ENCODE measurements around the gene ABCC10.

ABCC10 gene

GRCh38 chr6:43488667-43489276 lies 61.4 kb downstream of the ABCC10 start:
- TF ChIP-seq CTCF (IDR thresholded peaks at IDR 0.05; ENCODE audit: low read depth, low read length, poor library complexity, severe bottlenecking) (no peak), EZH2phosphoT487 (IDR thresholded peaks at IDR 0.05; ENCODE audit: borderline replicate concordance, low read length) (no peak)
- Histone ChIP-seq H3F3A (ENCODE audit: control insufficient read depth, insufficient read depth) (no peaks in the 10 kb centered on the region), H3K4me1 (ENCODE audit: control insufficient read depth, low read length) (no peaks in the 10 kb centered on the region), H3K9me3 (ENCODE audit: control insufficient read depth, insufficient read depth, low read length) (no peaks in the 10 kb centered on the region), H4K20me1 (ENCODE audit: control insufficient read depth, insufficient read depth, low read depth, low read length) (no peaks in the 10 kb centered on the region), H3K27me3 (ENCODE audit: control insufficient read depth, low read length) (no peaks in the 10 kb centered on the region), H3K27ac (ENCODE audit: low read depth, low read length) (no peak overlapping the region), H3K9me2 (replicated peaks; ENCODE audit: control insufficient read depth, low read length) (no peaks in the 10 kb centered on the region), H3K4me2 (ENCODE audit: low read length) (no peak overlapping the region), H3K36me3 (ENCODE audit: control insufficient read depth, low read length) (no peaks in the 10 kb centered on the region), H3K4me3 (ENCODE audit: low read length) (no peak overlapping the region), H3K79me2 (ENCODE audit: control insufficient read depth, low read length) (peaks cover 22% of the 10 kb centered on the region)

GRCh38 chr6:43489277-43490072 lies 62.1 kb downstream of the ABCC10 start:
- H3K27ac ChIP-seq (ENCODE audit: low read depth, low read length): no peak overlapping the region
- H3K9me2 ChIP-seq (replicated peaks; ENCODE audit: control insufficient read depth, low read length): no peaks in the 10 kb centered on the region
- H3K79me2 ChIP-seq (ENCODE audit: control insufficient read depth, low read length): peaks cover 22% of the 10 kb centered on the region
- no peak overlapping the region for H3K4me2 ChIP-seq (ENCODE audit: low read length)
- no peaks in the 10 kb centered on the region for H3K4me1 ChIP-seq (ENCODE audit: control insufficient read depth, low read length)
- no peak overlapping the region for H3K4me3 ChIP-seq (ENCODE audit: low read length)
- H3F3A ChIP-seq (ENCODE audit: control insufficient read depth, insufficient read depth): no peaks in the 10 kb centered on the region
- no peaks in the 10 kb centered on the region for H4K20me1 ChIP-seq (ENCODE audit: control insufficient read depth, insufficient read depth, low read depth, low read length)
- H3K36me3 ChIP-seq (ENCODE audit: control insufficient read depth, low read length): no peaks in the 10 kb centered on the region
- no peak for TF ChIP-seq CTCF (IDR thresholded peaks at IDR 0.05; ENCODE audit: low read depth, low read length, poor library complexity, severe bottlenecking)
- no peak for TF ChIP-seq EZH2phosphoT487 (IDR thresholded peaks at IDR 0.05; ENCODE audit: borderline replicate concordance, low read length)
- no peaks in the 10 kb centered on the region for H3K9me3 ChIP-seq (ENCODE audit: control insufficient read depth, insufficient read depth, low read length)
- no peaks in the 10 kb centered on the region for H3K27me3 ChIP-seq (ENCODE audit: control insufficient read depth, low read length)

- no peak for TF ChIP-seq EZH2phosphoT487 (IDR thresholded peaks at IDR 0.05; ENCODE audit: borderline replicate concordance, low read length)
- TF ChIP-seq CTCF (IDR thresholded peaks at IDR 0.05; ENCODE audit: low read depth, low read length, poor library complexity, severe bottlenecking): no peak
- Histone ChIP-seq H3K4me3 (ENCODE audit: low read length) (no peak overlapping the region), H3K27me3 (ENCODE audit: control insufficient read depth, low read length) (no peaks in the 10 kb centered on the region), H4K20me1 (ENCODE audit: control insufficient read depth, insufficient read depth, low read depth, low read length) (no peaks in the 10 kb centered on the region), H3K9me3 (ENCODE audit: control insufficient read depth, insufficient read depth, low read length) (no peaks in the 10 kb centered on the region), H3F3A (ENCODE audit: control insufficient read depth, insufficient read depth) (no peaks in the 10 kb centered on the region), H3K4me1 (ENCODE audit: control insufficient read depth, low read length) (no peaks in the 10 kb centered on the region), H3K36me3 (ENCODE audit: control insufficient read depth, low read length) (no peaks in the 10 kb centered on the region), H3K79me2 (ENCODE audit: control insufficient read depth, low read length) (peaks cover 17% of the 10 kb centered on the region), H3K27ac (ENCODE audit: low read depth, low read length) (no peak overlapping the region), H3K9me2 (replicated peaks; ENCODE audit: control insufficient read depth, low read length) (no peaks in the 10 kb centered on the region), H3K4me2 (ENCODE audit: low read length) (no peak overlapping the region)
Observed at GRCh38 chr6:43490523-43490939, 63.2 kb downstream of the ABCC10 start.

Measured in DOHH2 (cell line).